ENCODE results near the gene TAX1BP3. TPM values are rescaled to one million over a fixed set of nuclear protein-coding genes. Genes with fewer than 3 reads are reported as not detected.

Gene TAX1BP3
- total and polyA plus RNA-seq, 2 of the 13 experiments (the other 11 are each of a cell fraction or from before 2014, with no cell fraction given) = 16.7 to 45.1 TPM

DNA sequence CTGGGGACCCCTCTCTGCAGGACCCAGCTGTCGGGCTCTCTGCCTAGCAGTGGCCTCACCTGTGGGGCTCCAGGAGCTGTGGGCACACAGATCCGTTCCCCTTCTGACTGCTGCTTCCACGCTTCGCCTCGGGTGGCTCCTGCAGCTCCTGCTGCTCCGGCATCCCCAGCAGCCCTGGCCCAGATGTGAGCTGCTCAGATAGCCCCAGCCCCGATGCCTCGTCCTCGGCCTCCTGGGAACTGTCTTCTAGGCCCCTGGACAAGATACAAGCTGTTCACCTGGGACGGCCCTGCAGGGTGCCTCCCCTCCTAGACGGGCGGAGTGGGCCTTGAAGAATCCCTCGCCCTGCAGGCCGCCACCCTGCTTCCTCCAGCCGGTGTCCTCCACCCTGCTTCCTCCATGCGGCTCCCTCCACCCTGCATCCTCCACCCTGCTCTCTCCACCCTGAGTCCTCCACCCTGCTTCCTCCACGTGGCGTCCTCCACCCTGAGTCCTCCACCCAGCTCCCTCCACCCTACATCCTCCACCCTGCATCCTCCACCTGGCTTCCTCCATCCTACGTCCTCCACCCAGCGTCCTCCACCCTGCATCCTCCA is 11.3 kb upstream of the TAX1BP3 start:
- TF ChIP-seq RELA (CRISPR knock-in tag; IDR thresholded peaks at IDR 0.05) (no peak), ZNF263 (CRISPR knock-in tag; IDR thresholded peaks at IDR 0.05) (peak; percentile 72), ZNF589 (CRISPR knock-in tag; conservative IDR thresholded peaks at IDR 0.05) (no peak), SYNCRIP (IDR thresholded peaks at IDR 0.05; ENCODE audit: insufficient read depth, low read depth, low read length) (no peak), ZNF30 (CRISPR knock-in tag; IDR thresholded peaks at IDR 0.05) (no peak)
- H3K4me2 ChIP-seq (ENCODE audit: low read depth, low read length) = no peak overlapping the region
- intact Hi-C loops (cut with micrococcal nuclease; ENCODE audit: unreplicated experiment) (loop anchor here (5.0 kb wide), 2 partner anchors 53 to 148 kb away; no protein-coding TSS in a partner anchor), in situ Hi-C loops (cut with HindIII; ENCODE audit: extremely low pct_ligation_motif_present, low pct_unique_long_range_greater_than_20kb) (no loop called here)
- CTCF ChIA-PET (ENCODE audit: low intra/inter-chr PET ratio, low total read pairs) = no interaction called here
- H4K20me1 ChIP-seq (ENCODE audit: insufficient read depth, low read length) = no peaks in the 10 kb centered on the region
- no peak for DNase-seq (ENCODE audit: low spot score)
- no peak overlapping the region for H2AFZ ChIP-seq (ENCODE audit: low read length)
- POLR2A ChIA-PET = interaction anchor here (2.6 to 3.1 kb wide), 2 partner anchors 11 to 12 kb away, joined by 8 to 21 read pairs; partner anchors contain the start of genes EMC6 and TAX1BP3
- peaks cover 1 to 7% of the 10 kb centered on the region in 2 experiments; a peak in 3 of 5 replicates for H3K27me3 ChIP-seq (ENCODE audit: control insufficient read depth in 1 of 2, insufficient read depth in 2 of 2, low read length in 2 of 2)
- WGBS (ENCODE audit: low lambda C conversion rate) = 63% methylated on average over 10 of the region's 20 CpGs
- H3K9ac ChIP-seq (ENCODE audit: insufficient read depth, low read depth, low read length) = no peak overlapping the region
- no peaks in the 10 kb centered on the region for H3K9me3 ChIP-seq (ENCODE audit: low read length)
- H3K4me3 ChIP-seq (replicated peaks in 1 of 3; ENCODE audit: insufficient read depth in 1 of 3, low read depth in 2 of 3, low read length in 3 of 3) = no peak overlapping the region
- no peak for FAIRE-seq
- no peaks in the 10 kb centered on the region for H3K79me2 ChIP-seq (ENCODE audit: insufficient read depth, low read length)
- ATAC-seq = no peak
- peaks cover 16% of the 10 kb centered on the region for H3K4me1 ChIP-seq (ENCODE audit: insufficient read depth, low read length)
- no peak overlapping the region for H3K27ac ChIP-seq (ENCODE audit: extremely low read length, insufficient read depth, low read length)
- BruUV-seq (replicated peaks) = no TSS peak
- H3K36me3 ChIP-seq (replicated peaks in 1 of 2; ENCODE audit: control insufficient read depth in 1 of 2, insufficient read depth in 2 of 2, low read length in 2 of 2) = no peaks in the 10 kb centered on the region

DNA sequence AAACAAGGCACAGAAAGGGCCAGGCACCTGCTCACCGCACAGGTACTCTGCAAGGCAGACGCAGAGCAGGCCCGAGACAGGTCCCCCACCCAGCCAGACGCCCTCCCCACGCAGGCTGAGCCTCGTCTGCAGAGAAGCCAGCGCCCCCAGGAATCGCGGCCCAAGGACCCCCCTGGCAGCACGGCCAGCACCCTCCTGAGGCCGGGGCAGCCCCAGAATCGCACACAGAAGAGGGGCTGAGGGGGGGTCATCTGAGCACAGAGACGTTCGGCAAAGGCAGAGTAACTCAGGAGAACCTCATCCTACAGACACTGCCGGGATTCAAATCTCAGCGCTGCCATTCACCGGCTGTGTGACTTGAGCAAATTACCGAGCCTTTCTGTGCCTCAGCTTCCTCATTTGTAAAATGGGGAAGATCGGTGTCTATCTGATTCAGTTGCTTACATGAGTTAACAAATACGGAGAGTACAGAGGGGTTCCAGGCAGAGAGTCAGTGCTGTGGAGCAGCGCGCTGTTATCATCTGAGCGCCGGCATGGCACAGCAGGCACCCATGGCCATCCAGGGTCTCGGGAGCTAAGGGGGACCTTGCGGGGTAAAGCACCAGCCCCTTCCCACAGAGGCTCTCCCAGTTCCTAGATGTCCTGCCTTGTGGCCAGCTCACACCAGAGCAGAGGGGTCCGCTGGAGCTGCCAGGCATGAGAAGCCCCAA is 10.6 kb upstream of the TAX1BP3 start:
- ATAC-seq (no peak), FAIRE-seq (no peak), DNase-seq (ENCODE audit: low spot score) (no peak)
- H3K4me2 ChIP-seq (ENCODE audit: low read depth, low read length) = peak overlapping the region; percentile 69
- no peaks in the 10 kb centered on the region for H3K79me2 ChIP-seq (ENCODE audit: insufficient read depth, low read length)
- no peak overlapping the region for H3K27ac ChIP-seq (ENCODE audit: extremely low read length, insufficient read depth, low read length)
- no peaks in the 10 kb centered on the region for H4K20me1 ChIP-seq (ENCODE audit: insufficient read depth, low read length)
- H3K9ac ChIP-seq (ENCODE audit: insufficient read depth, low read depth, low read length) = peak overlapping the region; percentile 42; the same call in 1 of the 2 replicates
- ChIA-PET POLR2A (interaction anchor here (1.3 to 3.1 kb wide), 3 partner anchors 10 to 16 kb away, joined by 5 to 21 read pairs (median 8); partner anchors contain the start of genes EMC6 and TAX1BP3), CTCF (ENCODE audit: low intra/inter-chr PET ratio, low total read pairs) (no interaction called here)
- BruUV-seq (replicated peaks) = no TSS peak
- H3K4me3 ChIP-seq (replicated peaks in 1 of 3; ENCODE audit: insufficient read depth in 1 of 3, low read depth in 2 of 3, low read length in 3 of 3) = peak overlapping the region in 1 of 3 experiments; percentile 57; a peak in 1 of 6 replicates
- in situ Hi-C loops (cut with HindIII; ENCODE audit: extremely low pct_ligation_motif_present, low pct_unique_long_range_greater_than_20kb) = no loop called here
- H3K9me3 ChIP-seq (ENCODE audit: low read length) = no peaks in the 10 kb centered on the region
- intact Hi-C loops (cut with micrococcal nuclease; ENCODE audit: unreplicated experiment) = no loop called here
- no peaks in the 10 kb centered on the region for H3K36me3 ChIP-seq (replicated peaks in 1 of 2; ENCODE audit: control insufficient read depth in 1 of 2, insufficient read depth in 2 of 2, low read length in 2 of 2)
- no peak overlapping the region for H2AFZ ChIP-seq (ENCODE audit: low read length)
- peaks cover 21% of the 10 kb centered on the region for H3K4me1 ChIP-seq (ENCODE audit: insufficient read depth, low read length)
- peaks cover 1 to 7% of the 10 kb centered on the region in 2 experiments; a peak in 3 of 5 replicates for H3K27me3 ChIP-seq (ENCODE audit: control insufficient read depth in 1 of 2, insufficient read depth in 2 of 2, low read length in 2 of 2)
- WGBS (ENCODE audit: low lambda C conversion rate) = 86% methylated on average over 14 of the region's 27 CpGs
- TF ChIP-seq ZNF253 (CRISPR knock-in tag; IDR thresholded peaks at IDR 0.05; ENCODE audit: borderline replicate concordance) = no peak
- TF ChIP-seq, protein P1, sequence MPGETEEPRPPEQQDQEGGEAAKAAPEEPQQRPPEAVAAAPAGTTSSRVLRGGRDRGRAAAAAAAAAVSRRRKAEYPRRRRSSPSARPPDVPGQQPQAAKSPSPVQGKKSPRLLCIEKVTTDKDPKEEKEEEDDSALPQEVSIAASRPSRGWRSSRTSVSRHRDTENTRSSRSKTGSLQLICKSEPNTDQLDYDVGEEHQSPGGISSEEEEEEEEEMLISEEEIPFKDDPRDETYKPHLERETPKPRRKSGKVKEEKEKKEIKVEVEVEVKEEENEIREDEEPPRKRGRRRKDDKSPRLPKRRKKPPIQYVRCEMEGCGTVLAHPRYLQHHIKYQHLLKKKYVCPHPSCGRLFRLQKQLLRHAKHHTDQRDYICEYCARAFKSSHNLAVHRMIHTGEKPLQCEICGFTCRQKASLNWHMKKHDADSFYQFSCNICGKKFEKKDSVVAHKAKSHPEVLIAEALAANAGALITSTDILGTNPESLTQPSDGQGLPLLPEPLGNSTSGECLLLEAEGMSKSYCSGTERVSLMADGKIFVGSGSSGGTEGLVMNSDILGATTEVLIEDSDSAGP (CRISPR knock-in tag; IDR thresholded peaks at IDR 0.05; ENCODE audit: borderline replicate concordance) = no peak
- TF ChIP-seq HDAC2 (CRISPR knock-in tag; IDR thresholded peaks at IDR 0.05) = no peak
- TF ChIP-seq, protein P2, sequence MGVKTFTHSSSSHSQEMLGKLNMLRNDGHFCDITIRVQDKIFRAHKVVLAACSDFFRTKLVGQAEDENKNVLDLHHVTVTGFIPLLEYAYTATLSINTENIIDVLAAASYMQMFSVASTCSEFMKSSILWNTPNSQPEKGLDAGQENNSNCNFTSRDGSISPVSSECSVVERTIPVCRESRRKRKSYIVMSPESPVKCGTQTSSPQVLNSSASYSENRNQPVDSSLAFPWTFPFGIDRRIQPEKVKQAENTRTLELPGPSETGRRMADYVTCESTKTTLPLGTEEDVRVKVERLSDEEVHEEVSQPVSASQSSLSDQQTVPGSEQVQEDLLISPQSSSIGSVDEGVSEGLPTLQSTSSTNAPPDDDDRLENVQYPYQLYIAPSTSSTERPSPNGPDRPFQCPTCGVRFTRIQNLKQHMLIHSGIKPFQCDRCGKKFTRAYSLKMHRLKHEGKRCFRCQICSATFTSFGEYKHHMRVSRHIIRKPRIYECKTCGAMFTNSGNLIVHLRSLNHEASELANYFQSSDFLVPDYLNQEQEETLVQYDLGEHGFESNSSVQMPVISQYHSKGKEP (CRISPR knock-in tag; IDR thresholded peaks at IDR 0.05) = no peak
- no peak for TF ChIP-seq ZNF138 (CRISPR knock-in tag; IDR thresholded peaks at IDR 0.05; ENCODE audit: low read depth)
- no peak for TF ChIP-seq ZIK1 (CRISPR knock-in tag; IDR thresholded peaks at IDR 0.05; ENCODE audit: borderline replicate concordance, low read depth)
- TF ChIP-seq, protein P3, sequence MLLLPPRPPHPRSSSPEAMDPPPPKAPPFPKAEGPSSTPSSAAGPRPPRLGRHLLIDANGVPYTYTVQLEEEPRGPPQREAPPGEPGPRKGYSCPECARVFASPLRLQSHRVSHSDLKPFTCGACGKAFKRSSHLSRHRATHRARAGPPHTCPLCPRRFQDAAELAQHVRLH (CRISPR knock-in tag; IDR thresholded peaks at IDR 0.05; ENCODE audit: borderline replicate concordance, low read depth) = no peak
- no peak; the same call in 1 of the 2 replicates for TF ChIP-seq ZNF768 (CRISPR knock-in tag; IDR thresholded peaks at IDR 0.05)
- TF ChIP-seq YEATS2 (CRISPR knock-in tag; IDR thresholded peaks at IDR 0.05; ENCODE audit: borderline replicate concordance) = no peak
